ENCODE data around the gene TNFRSF1B.

GRCh38 chr1:12173041-12173509 lies 6.3 kb downstream of the TNFRSF1B start:
- TF ChIP-seq ZNF560 (tag by site-specific recombination; IDR thresholded peaks at IDR 0.05; ENCODE audit: borderline replicate concordance) (no peak), ZNF341 (tag by site-specific recombination; IDR thresholded peaks at IDR 0.05; ENCODE audit: low read depth) (no peak), HOXD13 (CRISPR knock-in tag; IDR thresholded peaks at IDR 0.05; ENCODE audit: borderline replicate concordance) (no peak), CTCF (tag by site-specific recombination; IDR thresholded peaks at IDR 0.05) (no peak), GLI2 (tag by site-specific recombination; IDR thresholded peaks at IDR 0.05; ENCODE audit: borderline replicate concordance, low read depth) (no peak), SETDB1 (IDR thresholded peaks at IDR 0.05; ENCODE audit: insufficient read length, low read length) (no peak), MYNN (tag by site-specific recombination; IDR thresholded peaks at IDR 0.05; ENCODE audit: borderline replicate concordance) (no peak), GLIS1 (tag by site-specific recombination; IDR thresholded peaks at IDR 0.05) (no peak), GLI4 (tag by site-specific recombination; IDR thresholded peaks at IDR 0.05) (no peak), ZNF501 (tag by site-specific recombination; IDR thresholded peaks at IDR 0.05) (no peak), YY1 (tag by site-specific recombination; IDR thresholded peaks at IDR 0.05) (no peak)

All from HEK293 (cell line).